Loucy (cell line): ENCODE results near the gene TBX10.
A peak's percentile ranks its signal among the peaks of the same experiment; 100 is the strongest.
"Not testable (repeated sequence)": the region's sequence is repeated elsewhere in the genome, so short reads cannot be mapped to it uniquely, and the experiment has no call there.

Experiments used
- H2AFZ ChIP-seq: fragments of 200-600 bp; sonication (generic); 2 replicates; pipeline ENCODE4 v1.6.0; 2016; ENCODE audit warnings: antibody characterized with exemption, mild to moderate bottlenecking, low read length, moderate library complexity
- H3F3A ChIP-seq: fragments of 200-600 bp; 2 replicates; pipeline ENCODE4 v1.6.0; 2016; ENCODE audit warnings: antibody characterized with exemption, low read depth, mild to moderate bottlenecking
- H3K27me3 ChIP-seq: fragments of 200-600 bp; sonication (generic); 2 replicates; pipeline ENCODE4 v1.6.1; 2014; ENCODE audit warnings: low read length, mild to moderate bottlenecking; ENCODE audit not compliant: insufficient read depth, poor library complexity, severe bottlenecking
- H3K36me3 ChIP-seq: fragments of 200-600 bp; sonication (generic); 2 replicates; pipeline ENCODE4 v1.6.1; 2016; ENCODE audit warnings: low read length; ENCODE audit not compliant: insufficient read depth
- H3K4me1 ChIP-seq: fragments of 200-600 bp; sonication (generic); 2 replicates; pipeline ENCODE4 v1.5.1; 2014; ENCODE audit warnings: low read length, mild to moderate bottlenecking; ENCODE audit not compliant: insufficient read depth, poor library complexity, severe bottlenecking
- H3K4me2 ChIP-seq: fragments of 200-600 bp; sonication (generic); 2 replicates; pipeline ENCODE4 v1.6.0; 2014; ENCODE audit warnings: antibody characterized with exemption, low read length, low read depth, mild to moderate bottlenecking; ENCODE audit not compliant: poor library complexity, severe bottlenecking
- H3K4me3 ChIP-seq: fragments of 200-600 bp; sonication (generic); 2 replicates; pipeline ENCODE4 v1.5.1; 2014; ENCODE audit warnings: low read length, mild to moderate bottlenecking, mixed read lengths; ENCODE audit not compliant: poor library complexity, severe bottlenecking
- H3K79me2 ChIP-seq: fragments of 200-600 bp; sonication (generic); 2 replicates; pipeline ENCODE4 v1.6.1; 2014; ENCODE audit warnings: low read length; ENCODE audit not compliant: insufficient read depth
- H3K9ac ChIP-seq: fragments of 200-600 bp; sonication (generic); 2 replicates; pipeline ENCODE4 v1.6.0; 2014; ENCODE audit warnings: mild to moderate bottlenecking, low read depth, low read length, moderate library complexity; ENCODE audit not compliant: poor library complexity, severe bottlenecking
- H3K9me2 ChIP-seq: fragments of 200-600 bp; sonication (generic); replicated peaks from 2 replicates; pipeline ENCODE4 v1.6.1; 2016; ENCODE audit warnings: low read depth, low read length, mixed read lengths
- H3K9me3 ChIP-seq: fragments of 200-600 bp; sonication (generic); 2 replicates; pipeline ENCODE4 v1.6.1; 2014; ENCODE audit warnings: mild to moderate bottlenecking, antibody characterized with exemption, low read length, low read depth; ENCODE audit not compliant: insufficient read depth
- H4K20me1 ChIP-seq: fragments of 200-600 bp; sonication (generic); 2 replicates; pipeline ENCODE4 v1.6.0; 2014; ENCODE audit warnings: antibody characterized with exemption, low read length, mild to moderate bottlenecking; ENCODE audit not compliant: insufficient read depth, poor library complexity, severe bottlenecking
- EZH2phosphoT487 ChIP-seq: fragments of 200-600 bp; IDR thresholded peaks from 2 replicates; pipeline ENCODE4 v1.6.1; 2018; ENCODE audit warnings: antibody characterized with exemption, mild to moderate bottlenecking, moderate library complexity, borderline replicate concordance
- TF ChIP-seq, protein P1 (sequence below): fragments of 200-600 bp; sonication (generic); conservative IDR thresholded peaks from 2 replicates; pipeline ENCODE4 v1.5.1; 2014; ENCODE audit warnings: mild to moderate bottlenecking, antibody characterized with exemption, low read length

The TBX10 gene

DNA sequence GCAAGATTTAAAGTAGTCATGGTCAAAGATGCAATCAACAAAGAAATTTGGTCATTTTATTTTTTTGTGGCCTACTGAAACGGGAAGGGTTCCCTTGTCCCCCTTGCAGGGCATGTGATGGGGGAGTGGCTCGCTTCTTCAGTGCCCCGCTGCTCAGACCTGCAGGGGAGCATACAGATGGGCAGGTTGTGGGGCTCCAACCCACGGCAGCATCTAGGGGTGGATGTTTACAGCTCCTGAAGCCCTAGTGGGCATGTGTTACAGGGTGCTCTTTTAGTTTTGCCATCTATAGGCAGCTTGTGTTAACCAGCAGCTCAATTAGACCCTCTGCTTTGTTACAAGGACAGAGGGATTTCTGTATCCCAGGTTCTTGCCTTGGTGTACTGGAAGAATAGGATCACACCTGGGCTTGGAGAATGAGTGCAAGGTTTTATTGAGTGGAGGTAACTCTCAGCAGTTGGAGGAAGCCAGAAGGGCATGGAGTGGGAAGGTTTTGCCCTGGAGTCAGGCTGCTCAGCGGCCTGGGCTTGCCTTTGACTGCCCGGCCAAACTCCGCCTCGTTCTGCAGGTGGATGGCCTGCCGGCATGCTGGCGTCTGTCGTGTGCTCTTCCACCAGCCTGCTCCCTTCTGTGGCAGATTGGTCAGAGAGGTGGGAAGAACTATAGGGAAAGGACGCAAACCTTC, 46.5 kb downstream of the TBX10 start:
- H3K9me3 ChIP-seq = 0 out of 2 replicates have a peak, but pooled peaks cover 4% of the 10 kb centered on the region
- H3K4me1 ChIP-seq = peaks cover 35% of the 10 kb centered on the region
- H3K4me3 ChIP-seq = no peak overlapping the region
- no peaks in the 10 kb centered on the region for H3K9me2 ChIP-seq
- no peak overlapping the region for H2AFZ ChIP-seq
- TF ChIP-seq, protein P1, sequence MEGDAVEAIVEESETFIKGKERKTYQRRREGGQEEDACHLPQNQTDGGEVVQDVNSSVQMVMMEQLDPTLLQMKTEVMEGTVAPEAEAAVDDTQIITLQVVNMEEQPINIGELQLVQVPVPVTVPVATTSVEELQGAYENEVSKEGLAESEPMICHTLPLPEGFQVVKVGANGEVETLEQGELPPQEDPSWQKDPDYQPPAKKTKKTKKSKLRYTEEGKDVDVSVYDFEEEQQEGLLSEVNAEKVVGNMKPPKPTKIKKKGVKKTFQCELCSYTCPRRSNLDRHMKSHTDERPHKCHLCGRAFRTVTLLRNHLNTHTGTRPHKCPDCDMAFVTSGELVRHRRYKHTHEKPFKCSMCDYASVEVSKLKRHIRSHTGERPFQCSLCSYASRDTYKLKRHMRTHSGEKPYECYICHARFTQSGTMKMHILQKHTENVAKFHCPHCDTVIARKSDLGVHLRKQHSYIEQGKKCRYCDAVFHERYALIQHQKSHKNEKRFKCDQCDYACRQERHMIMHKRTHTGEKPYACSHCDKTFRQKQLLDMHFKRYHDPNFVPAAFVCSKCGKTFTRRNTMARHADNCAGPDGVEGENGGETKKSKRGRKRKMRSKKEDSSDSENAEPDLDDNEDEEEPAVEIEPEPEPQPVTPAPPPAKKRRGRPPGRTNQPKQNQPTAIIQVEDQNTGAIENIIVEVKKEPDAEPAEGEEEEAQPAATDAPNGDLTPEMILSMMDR = no peak
- no peak for TF ChIP-seq EZH2phosphoT487
- peaks cover 9% of the 10 kb centered on the region for H3K36me3 ChIP-seq
- peaks cover 2% of the 10 kb centered on the region; the same call in 1 of the 2 replicates for H3K79me2 ChIP-seq
- H3K4me2 ChIP-seq = no peak overlapping the region
- H3K27me3 ChIP-seq = no peaks in the 10 kb centered on the region
- H4K20me1 ChIP-seq = peaks cover 2% of the 10 kb centered on the region
- peak overlapping the region; percentile 50 for H3K9ac ChIP-seq
- 0 out of 2 replicates have a peak, but pooled peaks cover 2% of the 10 kb centered on the region for H3F3A ChIP-seq

DNA sequence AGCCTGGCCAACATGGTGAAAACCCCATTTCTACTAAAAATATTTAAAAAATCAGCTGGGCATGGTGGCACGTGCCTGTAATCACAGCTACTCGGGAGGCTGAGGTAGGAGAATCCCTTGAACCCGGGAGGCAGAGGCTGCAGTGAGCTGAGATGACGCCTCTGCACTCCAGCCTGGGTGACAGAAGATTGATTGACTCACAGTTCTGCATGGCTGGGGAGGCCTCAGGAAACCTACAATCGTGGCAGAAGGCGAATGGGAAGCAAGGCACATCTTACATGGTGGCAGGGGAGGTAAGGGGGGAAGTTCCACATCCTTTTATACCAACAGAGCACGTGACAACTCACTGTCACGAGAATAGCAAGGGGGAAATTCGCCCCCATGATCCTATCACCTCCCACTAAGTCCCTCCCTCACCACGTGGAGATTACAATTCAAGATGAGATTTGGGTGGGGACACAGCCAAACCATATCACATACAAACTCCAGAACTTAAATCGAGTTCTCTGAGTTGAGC, 50.6 kb downstream of the TBX10 start:
- H3K9me3 ChIP-seq, H3K9me2 ChIP-seq, H3K27me3 ChIP-seq, H3K4me2 ChIP-seq, H3K9ac ChIP-seq, H2AFZ ChIP-seq, H3F3A ChIP-seq, H3K4me3 ChIP-seq: not testable (repeated sequence)
- Histone ChIP-seq H3K36me3 (peaks cover 45% of the 10 kb centered on the region), H3K4me1 (peaks cover 36% of the 10 kb centered on the region), H4K20me1 (peaks cover 42% of the 10 kb centered on the region), H3K79me2 (peaks cover 42% of the 10 kb centered on the region)

DNA sequence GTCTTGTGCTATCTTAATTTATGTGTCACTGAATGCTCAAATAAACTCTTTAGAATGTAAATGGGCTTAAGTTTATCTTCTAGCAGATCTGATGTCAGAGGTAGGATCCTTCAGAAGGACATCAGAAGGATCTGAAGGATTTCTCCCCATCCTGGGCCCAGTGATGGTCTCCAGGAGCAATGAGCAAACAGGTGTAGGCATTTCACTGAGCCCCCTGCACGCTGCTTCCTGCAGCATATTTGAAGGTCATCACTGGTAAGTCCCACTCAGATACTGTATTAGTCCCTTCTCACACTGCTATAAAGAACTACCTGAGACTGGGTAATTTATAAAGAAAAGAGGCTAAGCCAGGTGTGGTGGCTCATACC, 51.4 kb downstream of the TBX10 start:
- H3K36me3 ChIP-seq = peaks cover 45% of the 10 kb centered on the region
- H3K9me3 ChIP-seq = no peaks in the 10 kb centered on the region
- H3K79me2 ChIP-seq = peaks cover 50% of the 10 kb centered on the region
- peak overlapping the region; percentile 8 for H3K4me3 ChIP-seq
- H3F3A ChIP-seq = 0 out of 2 replicates have a peak, but pooled peaks cover 5% of the 10 kb centered on the region
- no peaks in the 10 kb centered on the region for H3K9me2 ChIP-seq
- peak overlapping the region; percentile 99 for H3K4me2 ChIP-seq
- TF ChIP-seq EZH2phosphoT487 = no peak
- TF ChIP-seq, protein P1 = no peak
- peaks cover 28% of the 10 kb centered on the region for H3K4me1 ChIP-seq
- H4K20me1 ChIP-seq = peaks cover 45% of the 10 kb centered on the region
- no peak overlapping the region for H3K9ac ChIP-seq
- no peak overlapping the region for H2AFZ ChIP-seq
- H3K27me3 ChIP-seq = peaks cover 7% of the 10 kb centered on the region
